HG02610 (cell line): Measurements from ENCODE around the gene CCDC9B.

ENCODE experiments used
- ATAC-seq: cut with Tn5 transposase; IDR thresholded peaks from one replicate; pipeline ENCODE4 v1.9.1; 2021; ENCODE audit warnings: mild to moderate bottlenecking, moderate library complexity; ENCODE audit not compliant: unreplicated experiment

The CCDC9B gene

GRCh38 chr15:40345867-40346578 lies 5.3 kb upstream of the CCDC9B start:
- no peak for ATAC-seq

DNA sequence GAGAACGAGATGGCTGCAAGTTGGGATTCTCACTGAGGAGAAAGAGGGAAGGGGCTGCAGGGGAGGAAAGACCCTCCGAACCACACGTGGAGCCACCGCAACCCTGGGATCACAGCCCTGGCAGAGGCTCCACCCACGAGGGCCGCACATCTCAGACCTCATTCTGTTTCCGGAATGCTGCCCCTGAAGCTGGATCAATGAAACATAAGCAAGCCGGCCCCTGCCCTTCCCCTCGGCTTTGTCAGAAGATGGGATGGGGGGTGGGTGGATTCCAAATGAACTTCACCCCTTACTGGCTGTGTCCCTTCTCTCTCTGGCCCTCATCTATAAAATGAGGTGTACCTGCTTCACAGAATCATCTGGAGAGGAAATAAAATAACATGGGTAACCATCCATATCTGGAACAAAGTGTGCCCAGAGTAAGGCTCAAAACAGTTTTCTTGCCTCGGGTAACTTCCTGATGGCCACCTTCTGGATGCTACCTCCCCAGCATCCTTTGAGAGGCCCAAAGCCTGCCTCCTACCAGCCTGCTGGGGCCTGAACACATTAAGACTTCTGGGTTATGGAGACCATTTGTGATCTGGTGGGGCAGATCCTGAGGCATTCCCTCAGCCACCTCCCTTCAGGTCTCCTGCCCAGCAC lies 4.6 kb upstream of the CCDC9B start:
- ATAC-seq = no peak

DNA sequence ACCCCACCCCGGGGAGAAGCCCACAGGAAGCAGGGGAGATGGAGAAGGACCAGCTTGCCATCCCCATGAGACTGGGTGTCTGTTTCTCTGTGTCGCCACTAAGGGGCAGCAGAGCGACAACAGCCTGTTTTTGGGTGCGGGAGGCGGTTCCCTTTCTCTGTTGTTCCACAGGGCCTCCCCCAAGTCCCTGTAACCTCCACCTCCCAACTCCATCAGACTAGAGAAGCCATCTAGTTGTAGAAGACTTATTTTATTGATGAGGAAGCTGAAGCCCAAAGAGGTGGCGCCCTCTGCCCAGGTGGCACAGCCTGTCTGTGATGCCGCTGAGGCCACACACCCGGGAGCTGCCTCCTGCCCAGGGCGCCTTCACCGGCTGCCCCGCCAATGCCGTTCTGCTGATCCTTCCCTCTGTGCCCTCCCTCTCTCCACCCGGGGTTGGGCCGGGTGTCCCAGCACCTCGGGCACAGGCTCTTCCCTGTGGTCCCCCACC lies 3.9 kb upstream of the CCDC9B start:
- no peak for ATAC-seq

- ATAC-seq = no peak
Observed at GRCh38 chr15:40344217-40344616, 3.5 kb upstream of the CCDC9B start.

DNA sequence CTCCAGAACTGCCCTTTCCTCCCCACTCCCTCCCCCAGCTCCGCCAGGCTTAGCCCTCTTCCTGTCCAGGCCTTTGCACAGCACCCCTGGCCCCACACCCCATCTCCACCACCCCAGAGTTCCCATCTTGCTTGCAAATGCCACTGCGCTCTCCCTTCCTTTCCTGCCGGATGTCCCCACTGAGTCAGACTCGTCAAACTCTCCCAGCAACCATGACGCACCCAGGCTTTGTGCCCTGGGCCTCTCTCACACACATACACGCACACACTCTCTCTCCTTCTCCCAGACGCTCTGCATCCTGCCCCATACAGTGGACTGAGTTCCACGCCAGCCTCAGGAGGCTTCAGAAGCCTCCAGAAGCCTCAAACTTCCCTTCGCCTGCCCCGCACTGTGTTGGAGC lies 2.8 kb upstream of the CCDC9B start:
- no peak for ATAC-seq

GRCh38 chr15:40342416-40343320 lies 1.9 kb upstream of the CCDC9B start:
- no peak for ATAC-seq

DNA sequence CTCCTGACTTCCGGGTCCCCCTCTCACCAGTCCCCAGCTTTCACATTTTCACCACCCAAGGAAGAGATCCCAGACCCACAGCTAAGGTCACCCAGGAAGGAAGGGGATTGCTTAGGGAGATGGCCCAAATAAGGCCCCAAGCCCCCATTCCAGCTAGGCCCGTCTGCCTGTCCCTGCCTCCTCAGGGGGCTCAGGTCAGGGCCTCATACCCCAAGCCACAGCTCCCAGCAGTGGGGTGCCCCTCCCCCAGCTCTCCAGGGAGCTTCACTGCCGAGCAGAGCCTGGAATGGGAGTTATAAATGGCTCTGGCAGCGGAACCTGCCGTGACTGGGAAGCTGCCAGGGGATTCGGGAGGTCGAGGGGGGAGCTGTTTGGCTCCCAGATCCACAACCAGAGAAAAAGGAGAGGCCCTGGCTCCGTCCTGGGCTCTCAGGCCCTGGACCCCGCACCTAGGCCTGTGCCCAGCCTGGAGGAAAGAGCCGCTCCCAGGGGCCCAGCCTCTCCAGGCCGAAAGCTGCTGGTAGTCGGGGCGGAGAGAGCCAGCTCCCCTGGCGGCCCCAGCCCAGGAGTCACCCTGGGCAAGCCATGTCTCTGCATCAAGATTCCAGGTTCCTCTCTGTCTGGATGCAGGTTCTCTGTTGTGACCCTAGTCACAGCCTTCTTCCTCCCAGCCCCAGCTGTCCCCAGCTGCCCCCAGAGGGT lies 550 bp downstream of the CCDC9B start:
- no peak for ATAC-seq

DNA sequence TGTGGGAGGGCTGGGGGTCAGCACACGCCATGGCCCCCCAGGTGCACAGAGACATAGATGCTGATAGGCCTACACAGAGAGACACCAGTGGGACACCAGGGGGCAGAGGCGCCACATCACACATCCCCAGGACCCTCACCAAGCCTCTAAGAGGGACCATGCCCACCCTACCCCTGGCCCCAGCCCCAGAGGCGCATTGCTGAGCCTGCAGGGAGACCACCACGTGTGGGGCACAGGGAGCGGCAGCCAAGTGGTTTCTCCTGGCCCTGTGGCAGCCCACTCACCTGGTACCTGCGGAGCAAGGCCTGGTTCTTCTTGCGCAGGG lies 1.2 kb downstream of the CCDC9B start:
- ATAC-seq = no peak

DNA sequence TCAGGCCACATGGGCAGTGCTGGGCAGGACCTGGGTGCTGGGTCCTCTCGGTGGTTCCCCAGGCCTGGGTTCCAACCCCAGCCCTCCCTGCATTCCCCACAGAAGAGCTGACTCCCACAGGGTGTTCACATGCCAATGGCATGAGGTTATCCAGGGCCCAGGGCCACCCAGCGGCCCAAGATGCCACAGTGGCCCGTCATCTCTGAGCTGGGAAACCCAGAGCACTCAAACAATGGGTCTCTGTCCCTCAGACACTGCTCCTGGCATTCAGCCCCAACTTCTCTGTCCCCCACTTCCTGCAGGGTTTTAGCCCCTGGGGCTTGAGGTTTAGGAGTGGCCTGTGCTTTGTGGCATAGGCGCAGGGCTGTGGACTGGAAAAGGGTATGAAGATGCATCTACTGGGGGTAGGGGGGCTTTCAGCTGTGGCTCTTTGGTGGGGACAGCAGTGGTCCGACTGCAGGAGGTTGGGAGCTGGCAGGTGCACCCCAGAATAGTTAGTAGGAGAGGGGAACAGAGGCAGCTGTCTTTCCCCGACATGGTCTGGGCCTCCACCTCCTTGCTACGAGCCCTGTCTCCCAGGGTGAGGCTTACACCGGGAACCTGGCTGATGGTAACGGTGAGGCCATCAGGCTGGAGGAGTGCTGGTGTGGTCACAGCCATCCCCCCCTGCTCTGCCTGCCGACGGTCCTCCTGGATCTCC lies 1.7 kb downstream of the CCDC9B start:
- ATAC-seq = no peak

DNA sequence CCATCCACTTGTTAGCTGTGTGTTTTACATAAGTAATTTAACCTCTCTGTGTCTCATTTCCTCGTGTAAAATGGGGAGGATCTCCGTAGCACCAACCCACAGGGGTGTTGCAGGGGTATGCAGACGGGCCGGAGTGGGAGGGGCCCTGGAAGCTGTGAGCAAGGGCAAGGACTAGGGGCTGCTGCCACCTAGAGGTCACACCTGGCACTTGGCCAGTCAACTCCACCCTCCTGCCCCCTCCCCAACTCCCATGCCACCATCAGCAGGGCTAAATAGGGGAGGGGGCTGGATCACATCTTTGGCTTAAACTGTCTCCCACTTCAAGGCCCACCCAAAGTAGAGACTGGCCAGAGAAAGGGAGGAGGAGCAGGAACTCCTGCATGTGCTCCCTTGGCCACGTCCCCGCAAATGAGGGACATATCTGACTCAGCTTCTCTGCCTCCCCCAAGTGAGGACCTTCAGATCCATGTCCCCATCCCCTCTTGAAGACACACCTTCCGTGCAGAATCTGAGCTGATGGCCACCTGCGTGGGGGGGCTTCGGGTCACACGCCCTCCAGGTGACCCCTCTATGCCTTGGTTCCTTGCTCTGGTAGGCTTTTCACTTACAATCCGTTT lies 2.6 kb downstream of the CCDC9B start:
- ATAC-seq = peak; percentile 68

DNA sequence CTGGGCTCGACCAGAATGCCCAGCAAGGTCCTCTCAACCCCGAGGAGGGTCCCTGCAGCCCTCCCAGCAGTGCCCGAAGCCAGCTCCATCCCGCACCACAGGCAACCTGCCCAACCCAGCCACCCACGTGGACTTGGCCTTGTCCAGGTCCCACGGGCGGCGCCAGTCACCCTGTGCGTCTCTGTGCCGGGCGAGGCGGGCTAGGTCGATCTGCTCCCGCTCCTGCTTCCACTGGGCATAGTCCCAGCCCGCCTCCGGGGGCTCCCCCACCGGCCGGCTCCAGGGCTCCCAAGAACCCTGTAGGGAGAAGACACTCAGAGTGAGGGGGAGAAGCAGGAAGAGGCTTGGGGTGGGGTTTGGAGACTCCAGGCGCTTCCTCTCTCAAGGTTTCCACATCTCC lies 3.1 kb downstream of the CCDC9B start:
- no peak for ATAC-seq

DNA sequence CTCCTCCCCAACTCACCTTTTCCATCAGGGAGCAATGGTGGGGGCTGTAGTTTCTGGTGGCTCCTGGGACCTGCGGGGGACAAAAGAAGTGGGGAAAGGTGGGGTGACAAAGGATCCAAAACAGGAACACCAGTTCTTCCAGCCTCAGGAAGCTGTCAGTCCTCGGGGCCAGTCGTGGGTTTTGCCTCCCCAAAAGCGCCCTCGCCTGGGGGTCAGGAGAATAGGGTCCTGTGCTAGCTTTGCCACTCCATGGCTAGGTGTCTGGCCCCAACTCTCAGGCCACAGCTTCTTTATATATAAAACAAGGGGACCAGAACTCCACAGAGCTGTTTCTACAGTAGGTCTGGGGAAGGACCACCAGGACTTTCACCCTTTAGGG lies 4.0 kb downstream of the CCDC9B start:
- no peak for ATAC-seq

DNA sequence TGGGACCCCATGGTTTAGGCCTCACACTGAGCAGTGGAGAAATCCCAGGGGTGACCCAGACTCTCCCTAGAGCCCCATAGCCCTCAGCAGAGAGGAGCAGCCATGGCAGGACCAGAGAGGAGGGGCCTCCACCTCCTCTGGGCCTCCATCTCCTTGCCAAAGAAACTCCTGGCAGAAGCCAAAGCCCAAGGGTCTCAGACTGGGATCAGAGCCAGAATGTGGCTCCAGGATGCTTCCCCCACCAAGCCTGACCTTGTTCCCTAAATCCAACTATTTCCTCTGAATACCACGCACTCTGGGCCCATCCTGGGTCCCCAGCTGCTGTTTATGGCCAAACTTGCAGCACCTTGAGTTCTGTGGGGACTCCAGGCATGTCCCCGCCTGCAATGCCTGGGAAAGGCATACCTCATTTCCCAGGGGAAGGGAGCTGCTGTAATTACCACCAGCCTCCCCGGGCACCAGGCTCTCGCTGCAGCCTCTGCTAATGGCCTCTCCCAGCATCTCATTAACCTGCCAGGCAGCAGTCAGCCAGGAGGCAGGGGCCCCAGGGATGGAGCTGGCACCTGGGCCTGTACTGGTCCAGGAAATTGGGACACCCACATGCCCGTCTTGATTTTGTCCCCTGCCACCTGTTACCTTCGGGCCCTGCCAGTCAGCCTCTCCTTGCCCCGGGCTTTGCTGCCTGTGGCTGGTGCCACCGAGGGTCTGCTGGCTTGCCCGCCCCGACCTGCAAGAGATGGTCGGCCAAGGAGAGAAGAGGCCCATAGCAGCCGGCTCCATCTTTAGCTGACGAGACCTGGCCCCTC lies 4.6 kb downstream of the CCDC9B start:
- ATAC-seq = no peak

DNA sequence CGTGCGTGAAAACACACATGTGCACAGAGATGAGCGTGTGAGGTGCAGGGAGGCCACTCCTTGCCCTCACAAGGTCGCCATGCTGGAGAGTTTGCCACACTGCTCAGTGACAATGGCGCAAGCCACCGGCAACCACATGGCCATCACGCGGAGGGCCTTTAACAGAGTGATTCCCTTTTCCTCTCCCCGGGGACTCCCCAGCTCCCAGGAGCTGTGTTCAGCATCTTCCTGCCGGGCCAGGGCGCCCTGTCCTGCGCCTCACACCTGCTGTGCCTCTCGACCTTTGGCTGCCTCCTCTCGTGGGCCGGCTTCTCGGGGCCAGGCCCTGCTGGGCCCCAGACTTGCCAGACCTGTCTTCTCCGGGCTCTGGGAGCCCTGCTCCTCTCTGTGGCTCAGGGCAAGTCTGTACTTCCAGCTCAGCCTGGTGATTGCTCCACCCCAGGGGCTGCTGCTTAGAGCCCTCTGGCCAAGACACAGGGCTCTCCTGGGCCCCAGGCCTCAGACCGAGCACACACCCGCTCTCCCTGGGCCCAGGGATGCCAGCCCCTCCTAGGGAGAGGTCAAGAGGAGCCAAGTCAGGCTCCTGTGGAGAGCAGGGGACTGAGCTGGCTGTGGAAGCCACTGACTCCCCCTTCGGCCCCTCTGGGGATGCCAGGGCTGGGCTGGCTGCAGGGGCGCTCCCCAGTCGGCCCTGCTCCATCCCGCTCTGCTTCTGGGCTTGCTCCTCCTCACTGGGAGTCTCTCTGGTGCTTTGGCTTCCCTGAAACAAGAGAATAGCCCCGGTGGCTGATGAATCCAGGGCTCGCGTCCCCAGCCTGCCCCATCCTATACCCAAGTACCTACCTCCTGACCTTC lies 5.6 kb downstream of the CCDC9B start:
- ATAC-seq = no peak

- ATAC-seq = no peak
Observed at GRCh38 chr15:40334541-40334940, 6.2 kb downstream of the CCDC9B start.

GRCh38 chr15:40333922-40334492 lies 6.7 kb downstream of the CCDC9B start:
- ATAC-seq = peak; percentile 37

DNA sequence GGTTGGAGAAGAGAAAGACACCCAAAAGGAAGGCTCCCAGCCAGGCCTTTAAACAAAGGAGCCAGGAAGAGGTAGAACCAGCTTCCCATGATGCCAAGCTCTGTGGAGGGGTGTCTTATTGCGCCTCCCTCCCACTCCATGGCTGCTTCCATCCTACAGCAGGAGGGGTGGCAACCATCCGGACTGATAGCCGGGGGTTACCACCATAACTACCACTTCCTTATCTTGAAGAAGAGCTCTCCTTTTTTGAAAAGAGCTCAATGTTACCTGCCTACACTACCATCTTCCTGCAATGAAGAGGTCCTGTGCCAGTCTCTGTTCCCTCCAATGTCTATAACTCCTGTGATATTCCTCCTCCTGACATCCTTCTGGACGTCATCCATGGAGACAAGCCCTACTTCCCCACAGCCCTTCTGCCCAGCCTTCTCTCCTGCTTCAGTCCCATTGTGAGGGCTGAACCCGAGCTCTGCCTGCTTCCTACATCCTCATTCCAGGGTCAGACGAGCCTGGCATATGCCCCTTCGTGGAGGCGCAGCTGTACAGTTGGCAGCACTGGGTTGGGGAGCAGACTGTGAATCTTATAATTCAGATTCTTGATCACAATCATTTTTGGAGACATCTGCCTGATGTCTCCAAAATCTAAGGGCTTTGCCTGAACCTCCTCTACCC lies 8.5 kb downstream of the CCDC9B start:
- no peak for ATAC-seq

DNA sequence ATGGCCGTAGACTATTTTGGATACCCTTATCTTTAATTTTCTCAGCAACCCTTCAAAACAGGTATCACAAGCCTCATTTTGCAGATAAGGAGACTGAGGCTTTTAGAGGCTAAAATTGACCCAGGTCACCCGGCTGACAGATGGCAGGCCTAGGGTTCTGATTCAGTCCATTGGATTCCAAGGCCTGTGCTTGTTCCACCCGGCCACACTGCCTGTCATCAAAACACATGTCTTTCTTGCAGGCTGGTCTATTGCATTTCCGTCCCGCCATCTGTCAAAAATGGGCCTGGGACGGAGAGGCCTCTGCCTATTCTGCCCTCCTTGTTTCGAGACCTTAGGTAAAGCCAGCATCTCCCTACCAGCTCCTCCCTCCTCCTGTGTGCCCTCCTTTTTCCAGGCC lies 9.1 kb downstream of the CCDC9B start:
- no peak for ATAC-seq
